Caco-2 (cell line): ENCODE results near the gene ARPC2. TPM values are rescaled to one million over a fixed set of nuclear protein-coding genes. Genes with fewer than 3 reads are reported as not detected.
"Not testable (repeated sequence)": the region's sequence is repeated elsewhere in the genome, so short reads cannot be mapped to it uniquely, and the experiment has no call there.

ENCODE experiments used
- BruUV-seq: library from RNA; stranded (reverse); fragments of 400-500 nt; replicated peaks from 2 replicates; lab custom pipeline; 2021; lab: Mats Ljungman, UMichigan
- CTCF ChIA-PET: fragments of 300-600 bp; sonication (Branson Sonifier 250); formaldehyde crosslinking; loops from one replicate; lab custom pipeline; 2022; ENCODE audit warnings: antibody characterized with exemption; lab: Charles Lee
- POLR2A ChIA-PET: fragments of 300-600 bp; sonication (Branson Sonifier 250); formaldehyde crosslinking; loops from one replicate; lab custom pipeline; 2022; ENCODE audit warnings: antibody characterized with exemption; lab: Charles Lee
- DNase-seq, 2 experiments: peaks; one replicate each; pipeline versions ENCODE4 v3.0.0 to v3.0.0-alpha.2; 2020 to 2022
- H3K27me3 ChIP-seq: replicated peaks from 2 replicates; pipeline ENCODE4 v1.6.0; 2011; ENCODE audit warnings: low read length; ENCODE audit not compliant: control insufficient read depth, insufficient read depth
- H3K36me3 ChIP-seq: 2 replicates; pipeline ENCODE4 v1.5.1; 2011; ENCODE audit warnings: low read length; ENCODE audit not compliant: control insufficient read depth, insufficient read depth
- H3K4me1 ChIP-seq: fragments of 250-450 bp; sonication (Bioruptor Pico); 2 replicates; pipeline ENCODE4 v1.5.1; 2020; ENCODE audit warnings: mild to moderate bottlenecking
- H3K4me3 ChIP-seq: 2 replicates; pipeline ENCODE4 v1.5.1; 2011; ENCODE audit warnings: low read depth, mild to moderate bottlenecking, control low read depth, low read length
- H3K9me3 ChIP-seq: fragments of 250-450 bp; sonication (Bioruptor Pico); 2 replicates; pipeline ENCODE4 v1.5.1; 2020; ENCODE audit warnings: mild to moderate bottlenecking, moderate library complexity
- H3K27ac Mint-ChIP-seq: one replicate; pipeline ENCODE4 v1.8.0; 2022; ENCODE audit warnings: mixed read lengths; ENCODE audit not compliant: unreplicated experiment
- H3K27me3 Mint-ChIP-seq: one replicate; pipeline ENCODE4 v1.8.0; 2022; ENCODE audit warnings: mixed read lengths; ENCODE audit not compliant: insufficient read depth, unreplicated experiment
- H3K36me3 Mint-ChIP-seq: one replicate; pipeline ENCODE4 v1.8.0; 2022; ENCODE audit warnings: mild to moderate bottlenecking, mixed read lengths; ENCODE audit not compliant: insufficient read depth, unreplicated experiment
- H3K4me1 Mint-ChIP-seq: one replicate; pipeline ENCODE4 v1.8.0; 2022; ENCODE audit warnings: low read depth, mixed read lengths; ENCODE audit not compliant: unreplicated experiment
- H3K4me3 Mint-ChIP-seq: one replicate; pipeline ENCODE4 v1.8.0; 2022; ENCODE audit warnings: mild to moderate bottlenecking, moderate library complexity, mixed read lengths; ENCODE audit not compliant: unreplicated experiment
- H3K9me3 Mint-ChIP-seq: one replicate; pipeline ENCODE4 v1.8.0; 2022; ENCODE audit warnings: mixed read lengths; ENCODE audit not compliant: unreplicated experiment
- intact Hi-C: fragments of 100-400 bp; cut with micrococcal nuclease; formaldehyde crosslinking; loops from one replicate; pipeline ENCODE4 v1.10.0; 2022; ENCODE audit not compliant: unreplicated experiment
- total RNA-seq: library from RNA; stranded (reverse); gene quantifications from 2 replicates; pipeline ENCODE4 v1.2.3, GENCODE V29; 2022
- TF ChIP-seq, protein P1 (sequence below), 2 experiments: fragments of 200-600 bp in 1 of 2; IDR thresholded peaks; 1 replicate in 1 of 2; 2 replicates in 1 of 2; pipeline versions ENCODE4 v1.5.1 to v1.8.0; 2011 to 2022; ENCODE audit warnings: antibody characterized with exemption in 1 of 2, control low read depth in 1 of 2, inconsistent platforms in 1 of 2, low read depth in 1 of 2, low read length in 1 of 2, mild to moderate bottlenecking in 1 of 2, moderate library complexity in 1 of 2; ENCODE audit not compliant: insufficient read depth in 1 of 2, severe bottlenecking in 1 of 2, unreplicated experiment in 1 of 2

The ARPC2 gene
- total RNA-seq, 1 experiment from 2014 or later = 284 TPM

DNA sequence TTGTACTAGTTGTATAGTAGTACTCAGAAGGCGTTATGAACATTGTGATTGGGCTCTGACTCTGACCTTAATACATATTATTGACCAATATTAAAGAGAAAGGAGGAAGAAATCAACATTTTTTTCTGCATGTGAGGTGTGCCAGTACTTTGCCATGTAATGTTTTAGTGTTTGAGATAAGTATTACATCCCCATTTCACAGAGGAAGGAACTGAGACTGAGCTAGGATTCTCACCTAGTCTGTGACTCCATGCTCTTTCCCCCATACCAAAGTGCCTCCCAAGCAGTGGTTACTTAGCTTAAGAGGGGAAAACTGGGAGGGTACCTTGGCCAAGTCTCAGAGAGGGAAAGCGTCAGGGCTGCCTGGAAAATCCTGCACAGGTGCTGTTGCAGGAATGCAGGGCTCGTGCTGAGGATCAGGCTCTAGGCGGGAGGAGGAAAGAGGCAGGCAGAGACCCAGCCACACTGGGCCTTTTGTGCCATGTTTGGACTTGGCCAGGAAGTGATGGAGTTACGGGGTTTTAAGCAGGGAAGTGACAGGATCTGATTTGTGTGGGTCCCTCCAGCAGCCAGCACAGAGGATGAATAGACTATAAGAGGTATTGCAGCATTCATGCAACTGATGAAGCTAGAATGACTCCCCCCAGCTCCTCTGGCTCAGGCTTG, 55.0 kb downstream of the ARPC2 start:
- Mint-ChIP-seq H3K27ac (peak overlapping the region; percentile 93), H3K27me3 (no peaks in the 10 kb centered on the region), H3K4me3 (peak overlapping the region; percentile 91), H3K4me1 (peaks cover 13% of the 10 kb centered on the region), H3K9me3 (no peaks in the 10 kb centered on the region), H3K36me3 (peaks cover 62% of the 10 kb centered on the region)
- Histone ChIP-seq H3K9me3 (no peaks in the 10 kb centered on the region), H3K4me1 (peaks cover 4% of the 10 kb centered on the region; the same call in 1 of the 2 replicates), H3K36me3 (peaks cover 3% of the 10 kb centered on the region; the same call in 1 of the 2 replicates), H3K27me3 (no peaks in the 10 kb centered on the region), H3K4me3 (no peak overlapping the region; the same call in 1 of the 2 replicates)
- ChIA-PET POLR2A (interaction anchor here (0.8 to 1.5 kb wide), 2 partner anchors 15 to 21 kb away, joined by 3 to 5 read pairs; partner anchors contain the start of gene TMBIM1), CTCF (interaction anchor here (0.6 to 7.0 kb wide), 6 partner anchors 19 to 387 kb away, joined by 3 to 121 read pairs (median 7); partner anchors contain the start of genes BCS1L, CATIP, TMBIM1 and ZNF142)
- intact Hi-C loops = loop anchor here (1.0 to 10.0 kb wide), 5 partner anchors 15 to 373 kb away; partner anchors contain the start of genes CATIP and TMBIM1
- TF ChIP-seq, protein P1, sequence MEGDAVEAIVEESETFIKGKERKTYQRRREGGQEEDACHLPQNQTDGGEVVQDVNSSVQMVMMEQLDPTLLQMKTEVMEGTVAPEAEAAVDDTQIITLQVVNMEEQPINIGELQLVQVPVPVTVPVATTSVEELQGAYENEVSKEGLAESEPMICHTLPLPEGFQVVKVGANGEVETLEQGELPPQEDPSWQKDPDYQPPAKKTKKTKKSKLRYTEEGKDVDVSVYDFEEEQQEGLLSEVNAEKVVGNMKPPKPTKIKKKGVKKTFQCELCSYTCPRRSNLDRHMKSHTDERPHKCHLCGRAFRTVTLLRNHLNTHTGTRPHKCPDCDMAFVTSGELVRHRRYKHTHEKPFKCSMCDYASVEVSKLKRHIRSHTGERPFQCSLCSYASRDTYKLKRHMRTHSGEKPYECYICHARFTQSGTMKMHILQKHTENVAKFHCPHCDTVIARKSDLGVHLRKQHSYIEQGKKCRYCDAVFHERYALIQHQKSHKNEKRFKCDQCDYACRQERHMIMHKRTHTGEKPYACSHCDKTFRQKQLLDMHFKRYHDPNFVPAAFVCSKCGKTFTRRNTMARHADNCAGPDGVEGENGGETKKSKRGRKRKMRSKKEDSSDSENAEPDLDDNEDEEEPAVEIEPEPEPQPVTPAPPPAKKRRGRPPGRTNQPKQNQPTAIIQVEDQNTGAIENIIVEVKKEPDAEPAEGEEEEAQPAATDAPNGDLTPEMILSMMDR (IDR thresholded peaks at IDR 0.05; ENCODE audit: insufficient read depth in 1 of 2, low read depth in 1 of 2, low read length in 1 of 2, severe bottlenecking in 1 of 2, unreplicated experiment in 1 of 2) = no peak
- BruUV-seq = TSS peak; percentile 23
- no peak for DNase-seq

DNA sequence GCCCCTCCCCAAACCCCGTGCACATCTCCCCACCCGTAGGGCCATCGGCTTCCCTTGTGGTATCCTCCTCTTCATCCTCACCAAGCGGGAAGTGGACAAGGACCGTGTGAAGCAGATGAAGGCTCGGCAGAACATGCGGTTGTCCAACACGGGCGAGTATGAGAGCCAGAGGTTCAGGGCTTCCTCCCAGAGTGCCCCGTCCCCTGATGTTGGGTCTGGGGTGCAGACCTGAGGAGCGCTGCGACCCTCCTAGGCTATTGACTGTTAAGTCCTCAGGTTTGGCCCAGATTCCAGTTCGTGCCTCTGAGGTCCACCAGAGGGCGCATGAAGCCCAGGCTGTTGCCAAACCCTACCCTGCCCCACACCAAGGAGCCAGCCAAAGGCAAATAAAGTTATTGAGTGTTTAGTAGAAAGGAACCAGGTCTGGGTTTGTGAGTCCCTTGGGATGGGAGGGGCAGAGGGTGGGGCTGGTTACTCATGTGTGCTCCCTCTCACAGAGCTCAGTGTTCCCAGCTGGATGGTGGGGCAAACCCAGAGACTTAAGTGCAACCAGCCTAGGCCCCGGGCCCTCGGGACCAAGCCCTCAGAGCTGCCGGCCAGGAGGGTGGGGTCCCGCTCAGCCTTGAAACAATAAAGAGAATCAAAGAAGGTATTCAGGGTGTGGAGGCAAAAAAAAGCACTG, 55.7 kb downstream of the ARPC2 start:
- Mint-ChIP-seq H3K36me3 (peaks cover 62% of the 10 kb centered on the region), H3K4me3 (peak overlapping the region; percentile 11), H3K9me3 (no peaks in the 10 kb centered on the region), H3K27me3 (no peaks in the 10 kb centered on the region), H3K27ac (peak overlapping the region; percentile 15), H3K4me1 (peaks cover 13% of the 10 kb centered on the region)
- no peaks in the 10 kb centered on the region for H3K27me3 ChIP-seq
- peaks cover 4% of the 10 kb centered on the region; the same call in 1 of the 2 replicates for H3K4me1 ChIP-seq
- H3K36me3 ChIP-seq = peaks cover 4% of the 10 kb centered on the region; the same call in 1 of the 2 replicates
- H3K4me3 ChIP-seq = no peak overlapping the region
- CTCF ChIA-PET = interaction anchor here (0.6 to 7.0 kb wide), 5 partner anchors 18 to 125 kb away, joined by 3 to 121 read pairs (median 10); partner anchors contain the start of genes CATIP and TMBIM1
- DNase-seq = peak; percentile 88 to 89
- POLR2A ChIA-PET = interaction anchor here (0.8 to 1.5 kb wide), 2 partner anchors 14 to 20 kb away, joined by 3 to 5 read pairs; partner anchors contain the start of gene TMBIM1
- BruUV-seq = no TSS peak
- no peaks in the 10 kb centered on the region for H3K9me3 ChIP-seq
- TF ChIP-seq, protein P1 (IDR thresholded peaks at IDR 0.05; ENCODE audit: insufficient read depth in 1 of 2, low read depth in 1 of 2, low read length in 1 of 2, severe bottlenecking in 1 of 2, unreplicated experiment in 1 of 2) = peak; percentile 87 to 94
- intact Hi-C loops = loop anchor here (1.0 to 10.0 kb wide), 5 partner anchors 15 to 372 kb away; partner anchors contain the start of genes CATIP and TMBIM1

DNA sequence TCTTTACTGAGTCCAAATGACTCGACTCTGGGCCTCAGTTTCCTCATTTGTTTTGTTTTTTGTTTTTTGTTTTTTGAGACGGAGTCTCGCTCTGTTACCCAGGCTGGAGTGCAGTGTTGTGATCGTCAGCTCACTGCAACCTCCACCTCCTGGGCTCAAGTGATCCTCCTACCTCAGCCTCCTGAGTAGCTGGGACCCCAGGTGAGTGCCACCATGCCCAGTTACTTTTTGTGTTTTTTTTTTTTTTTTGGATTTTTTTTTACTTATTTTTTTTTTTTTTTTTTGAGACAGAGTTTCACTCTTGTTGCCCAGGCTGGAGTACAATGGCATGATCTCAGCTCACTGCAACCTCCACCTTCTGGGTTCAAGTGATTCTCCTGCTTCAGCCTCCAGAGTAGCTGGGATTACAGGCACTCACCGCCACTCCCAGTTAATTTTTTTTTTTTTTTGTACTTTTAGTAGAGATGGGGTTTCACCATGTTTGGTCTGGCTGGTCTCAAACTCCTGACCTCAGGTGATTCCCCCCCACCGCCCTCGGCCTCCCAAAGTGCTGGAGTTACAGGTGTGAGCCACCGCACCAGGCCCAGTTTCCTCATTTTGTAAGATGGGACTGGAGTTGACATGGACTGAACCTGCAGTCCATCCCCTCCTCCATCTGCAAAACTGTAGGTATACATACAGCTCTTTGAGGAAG, 56.4 kb downstream of the ARPC2 start:
- H3K4me3 Mint-ChIP-seq, POLR2A ChIA-PET, H3K36me3 ChIP-seq, DNase-seq, H3K27me3 ChIP-seq, H3K9me3 Mint-ChIP-seq, H3K27me3 Mint-ChIP-seq, H3K9me3 ChIP-seq, H3K4me1 ChIP-seq, H3K4me3 ChIP-seq, H3K27ac Mint-ChIP-seq, BruUV-seq: not testable (repeated sequence)
- CTCF ChIA-PET = interaction anchor here (0.6 to 7.0 kb wide), 5 partner anchors 18 to 124 kb away, joined by 3 to 121 read pairs (median 10); partner anchors contain the start of genes CATIP and TMBIM1
- Mint-ChIP-seq H3K36me3 (peaks cover 65% of the 10 kb centered on the region), H3K4me1 (peaks cover 13% of the 10 kb centered on the region)
- intact Hi-C loops = loop anchor here (10.0 kb wide), 1 partner anchor 371 kb away; no protein-coding TSS in a partner anchor
